Measurements from ENCODE around the gene CRLF3.
"Not testable (repeated sequence)": the region's sequence is repeated elsewhere in the genome, so short reads cannot be mapped to it uniquely, and the experiment has no call there.

CRLF3 gene

DNA sequence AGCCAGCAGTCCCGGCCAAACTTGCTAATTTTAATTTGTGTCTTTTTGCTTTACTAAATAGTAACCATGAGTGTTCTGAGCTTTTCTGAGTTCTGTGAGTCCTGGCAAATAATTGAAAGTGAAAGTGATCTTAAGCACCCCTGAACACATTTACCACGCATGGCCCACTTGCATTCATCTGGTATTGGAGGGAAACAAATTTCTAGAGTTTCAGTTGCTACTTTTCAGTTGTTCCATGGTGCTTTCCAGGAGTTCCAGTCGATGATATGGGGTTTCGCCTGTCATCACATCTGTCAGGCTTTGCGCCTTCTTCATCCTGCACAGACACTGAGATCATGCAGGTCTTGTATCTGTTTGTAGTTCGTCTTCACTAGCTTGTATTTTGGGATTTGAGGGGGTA is 44.1 kb downstream of the CRLF3 start:
- in situ Hi-C loops (cut with MboI; ENCODE audit: low pct_unique_long_range_greater_than_20kb, low sequenced_read_pairs, unreplicated experiment), result no loop called here
- TF ChIP-seq, protein P1, sequence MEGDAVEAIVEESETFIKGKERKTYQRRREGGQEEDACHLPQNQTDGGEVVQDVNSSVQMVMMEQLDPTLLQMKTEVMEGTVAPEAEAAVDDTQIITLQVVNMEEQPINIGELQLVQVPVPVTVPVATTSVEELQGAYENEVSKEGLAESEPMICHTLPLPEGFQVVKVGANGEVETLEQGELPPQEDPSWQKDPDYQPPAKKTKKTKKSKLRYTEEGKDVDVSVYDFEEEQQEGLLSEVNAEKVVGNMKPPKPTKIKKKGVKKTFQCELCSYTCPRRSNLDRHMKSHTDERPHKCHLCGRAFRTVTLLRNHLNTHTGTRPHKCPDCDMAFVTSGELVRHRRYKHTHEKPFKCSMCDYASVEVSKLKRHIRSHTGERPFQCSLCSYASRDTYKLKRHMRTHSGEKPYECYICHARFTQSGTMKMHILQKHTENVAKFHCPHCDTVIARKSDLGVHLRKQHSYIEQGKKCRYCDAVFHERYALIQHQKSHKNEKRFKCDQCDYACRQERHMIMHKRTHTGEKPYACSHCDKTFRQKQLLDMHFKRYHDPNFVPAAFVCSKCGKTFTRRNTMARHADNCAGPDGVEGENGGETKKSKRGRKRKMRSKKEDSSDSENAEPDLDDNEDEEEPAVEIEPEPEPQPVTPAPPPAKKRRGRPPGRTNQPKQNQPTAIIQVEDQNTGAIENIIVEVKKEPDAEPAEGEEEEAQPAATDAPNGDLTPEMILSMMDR (IDR thresholded peaks at IDR 0.05; ENCODE audit: extremely low read depth, insufficient read depth, missing control alignments), result no peak
- peak; percentile 25 for DNase-seq (ENCODE audit: low spot score)

DNA sequence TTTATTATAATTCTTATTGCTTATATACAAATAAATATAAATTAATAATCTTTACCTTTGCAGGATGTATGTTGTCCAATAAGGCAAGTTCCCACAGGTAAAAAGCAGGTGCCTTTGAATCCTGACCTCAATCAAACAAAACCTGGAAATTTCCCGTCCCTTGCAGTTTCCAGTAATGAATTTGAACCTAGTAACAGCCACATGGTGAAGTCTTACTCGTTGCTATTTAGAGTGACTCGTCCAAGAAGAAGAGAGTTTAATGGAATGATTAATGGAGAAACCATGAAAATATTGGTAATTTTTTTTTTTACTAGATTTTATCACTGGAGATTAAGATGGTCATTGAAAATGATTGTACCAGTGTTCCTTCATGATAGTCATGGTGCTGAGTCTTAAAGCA is 55.7 kb downstream of the CRLF3 start:
- DNase-seq (ENCODE audit: low spot score); in situ Hi-C loops (cut with MboI; ENCODE audit: low pct_unique_long_range_greater_than_20kb, low sequenced_read_pairs, unreplicated experiment): not testable (repeated sequence)

DNA sequence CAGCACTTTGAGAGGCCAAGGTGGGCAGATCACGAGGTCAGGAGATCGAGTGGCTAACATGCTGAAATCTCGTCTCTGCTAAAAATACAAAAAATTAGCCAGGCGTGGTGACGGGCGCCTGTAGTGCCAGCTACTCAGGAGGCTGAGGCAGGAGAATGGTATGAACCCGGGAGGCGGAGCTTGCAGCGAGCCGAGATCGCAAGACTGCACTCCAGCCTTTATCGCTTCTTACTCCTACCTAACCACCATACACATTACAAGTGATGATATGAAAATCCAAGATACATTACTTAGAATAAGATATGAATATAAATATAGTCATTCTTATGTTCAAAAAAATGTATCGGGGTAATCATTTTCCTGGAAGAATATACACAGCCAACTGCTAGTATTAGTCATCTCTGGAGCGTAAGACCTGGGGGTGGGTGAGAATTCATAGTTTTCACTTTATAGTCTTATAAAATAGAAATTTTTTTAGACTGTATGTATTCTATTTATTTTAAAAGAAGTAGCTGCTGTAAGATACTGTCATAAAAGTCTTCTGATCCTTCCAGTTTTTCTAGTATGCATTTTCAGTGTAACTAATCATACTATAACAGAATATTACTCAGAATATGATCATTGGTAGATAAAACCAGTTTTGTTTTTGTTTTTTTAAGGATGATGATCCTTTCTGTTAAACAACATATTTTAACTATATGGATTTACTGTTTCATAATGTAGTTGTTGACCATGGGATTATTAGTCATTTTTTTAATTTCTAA is 56.7 kb downstream of the CRLF3 start:
- in situ Hi-C loops (cut with MboI; ENCODE audit: low pct_unique_long_range_greater_than_20kb, low sequenced_read_pairs, unreplicated experiment); DNase-seq (ENCODE audit: low spot score): not testable (repeated sequence)

DNA sequence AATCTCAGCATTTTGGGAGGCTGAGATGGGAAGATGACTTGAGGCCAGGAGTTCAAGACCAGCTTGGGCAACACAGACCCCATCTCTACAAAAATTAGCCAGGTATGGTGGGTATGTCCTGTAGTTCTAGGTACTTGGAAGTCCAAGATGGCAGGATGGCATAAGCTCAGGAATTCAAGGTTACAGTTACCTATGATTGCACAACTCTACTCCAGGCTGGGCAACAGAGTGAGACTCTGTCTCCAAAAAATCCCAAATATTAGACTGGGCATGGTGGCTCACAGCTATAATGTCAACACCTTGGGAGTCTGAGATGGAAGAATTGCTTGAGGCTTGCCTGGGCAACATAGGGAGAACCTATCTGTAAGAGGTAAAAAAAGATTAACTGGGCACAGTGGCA is 63.4 kb downstream of the CRLF3 start:
- in situ Hi-C loops (cut with MboI; ENCODE audit: low pct_unique_long_range_greater_than_20kb, low sequenced_read_pairs, unreplicated experiment), result no loop called here
- TF ChIP-seq, protein P1 (IDR thresholded peaks at IDR 0.05; ENCODE audit: extremely low read depth, insufficient read depth, missing control alignments), result no peak
- no peak for DNase-seq (ENCODE audit: low spot score)

DNA sequence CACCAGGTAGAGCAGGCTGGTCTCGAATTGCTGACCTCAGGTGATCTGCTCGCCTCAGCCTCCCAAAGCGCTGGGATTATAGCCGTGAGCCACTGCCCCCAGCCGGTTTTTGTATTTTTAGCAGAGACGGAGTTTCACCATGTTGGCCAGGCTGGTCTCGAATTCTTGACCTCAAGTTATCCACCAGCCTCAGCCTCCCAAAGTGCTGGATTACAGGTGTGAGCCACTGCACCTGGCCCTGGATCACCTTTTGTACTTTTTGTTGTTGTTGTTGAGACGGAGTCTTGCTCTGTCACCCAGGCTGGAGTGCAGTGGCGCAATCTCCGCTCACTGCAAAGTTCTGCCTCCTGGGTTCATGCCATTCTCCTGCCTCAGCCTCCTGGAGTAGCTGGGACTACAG is 71.2 kb downstream of the CRLF3 start:
- DNase-seq (ENCODE audit: low spot score); in situ Hi-C loops (cut with MboI; ENCODE audit: low pct_unique_long_range_greater_than_20kb, low sequenced_read_pairs, unreplicated experiment): not testable (repeated sequence)

DNA sequence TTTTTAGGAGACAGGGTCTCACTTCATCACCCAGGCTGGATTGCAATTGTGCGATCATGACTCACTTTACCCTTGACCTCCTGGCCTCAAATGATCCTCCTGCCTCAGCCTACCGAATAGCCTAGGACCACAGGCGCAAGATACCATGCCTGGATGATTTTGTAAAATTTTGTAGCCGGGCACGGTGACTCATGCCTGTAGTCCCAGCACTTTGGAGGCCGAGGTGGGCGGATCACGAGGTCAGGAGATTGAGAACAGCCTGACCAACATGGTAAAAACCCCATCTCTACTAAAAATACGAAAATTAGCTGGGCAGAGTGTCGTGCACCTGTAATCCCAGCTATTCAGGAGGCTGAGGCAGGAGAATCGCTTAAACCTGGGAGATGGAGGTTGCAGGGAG is 73.5 kb downstream of the CRLF3 start:
- in situ Hi-C loops (cut with MboI; ENCODE audit: low pct_unique_long_range_greater_than_20kb, low sequenced_read_pairs, unreplicated experiment); DNase-seq (ENCODE audit: low spot score): not testable (repeated sequence)

DNA sequence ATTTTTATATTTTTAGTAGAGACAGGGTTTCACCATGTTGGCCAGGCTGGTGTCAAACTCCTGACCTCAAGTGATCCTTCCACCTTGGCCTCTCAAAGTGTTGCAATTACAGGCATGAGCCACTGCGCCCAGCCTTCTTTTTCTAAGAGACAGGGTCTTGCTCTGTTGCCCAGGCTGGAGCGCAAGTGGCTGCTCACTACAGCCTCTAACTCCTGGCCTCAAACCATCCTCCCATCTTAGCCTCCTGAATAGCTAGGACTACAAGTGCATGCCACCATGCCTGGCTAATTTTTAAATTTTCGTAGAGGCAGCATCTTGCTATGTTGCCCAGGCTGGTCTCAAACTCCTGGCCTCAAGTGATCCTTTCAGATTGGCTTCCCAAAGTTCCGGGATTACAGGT is 76.9 kb downstream of the CRLF3 start:
- in situ Hi-C loops (cut with MboI; ENCODE audit: low pct_unique_long_range_greater_than_20kb, low sequenced_read_pairs, unreplicated experiment); DNase-seq (ENCODE audit: low spot score): not testable (repeated sequence)

DNA sequence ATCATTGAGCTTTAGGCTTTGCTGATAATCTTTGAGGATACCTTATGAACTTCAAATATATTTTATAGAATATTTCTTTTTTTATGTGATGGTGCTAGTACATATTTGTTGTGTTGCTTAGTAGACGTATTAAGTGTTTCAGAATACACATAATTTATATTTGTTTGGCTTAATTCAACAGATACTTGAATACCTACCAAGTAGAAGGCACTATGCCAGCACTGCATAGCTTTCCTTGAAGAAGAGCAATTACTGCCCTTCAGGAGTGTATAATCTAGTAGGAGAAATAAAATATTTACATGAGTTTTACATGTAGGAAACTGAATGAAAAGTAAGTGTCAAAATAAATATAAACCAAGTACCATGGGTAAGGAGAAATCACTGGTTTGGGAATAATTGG is 81.8 kb downstream of the CRLF3 start:
- in situ Hi-C loops (cut with MboI; ENCODE audit: low pct_unique_long_range_greater_than_20kb, low sequenced_read_pairs, unreplicated experiment); DNase-seq (ENCODE audit: low spot score): not testable (repeated sequence)

DNA sequence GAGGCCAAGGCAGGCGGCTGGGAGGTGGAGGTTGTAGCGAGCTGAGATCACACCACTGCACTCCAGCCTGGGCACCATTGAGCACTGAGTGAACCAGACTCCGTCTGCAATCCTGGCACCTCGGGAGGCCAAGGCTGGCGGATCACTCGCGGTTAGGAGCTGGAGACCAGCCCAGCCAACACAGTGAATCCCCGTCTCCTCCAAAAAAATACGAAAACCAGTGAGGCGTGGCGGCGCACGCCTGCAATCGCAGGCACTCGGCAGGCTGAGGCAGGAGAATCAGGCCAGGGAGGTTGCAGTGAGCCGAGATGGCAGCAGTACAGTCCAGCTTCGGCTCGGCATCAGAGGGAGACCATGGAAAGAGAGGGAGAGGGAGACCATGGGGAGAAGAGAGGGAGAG is 88.1 kb downstream of the CRLF3 start:
- DNase-seq (ENCODE audit: low spot score); in situ Hi-C loops (cut with MboI; ENCODE audit: low pct_unique_long_range_greater_than_20kb, low sequenced_read_pairs, unreplicated experiment): not testable (repeated sequence)

DNA sequence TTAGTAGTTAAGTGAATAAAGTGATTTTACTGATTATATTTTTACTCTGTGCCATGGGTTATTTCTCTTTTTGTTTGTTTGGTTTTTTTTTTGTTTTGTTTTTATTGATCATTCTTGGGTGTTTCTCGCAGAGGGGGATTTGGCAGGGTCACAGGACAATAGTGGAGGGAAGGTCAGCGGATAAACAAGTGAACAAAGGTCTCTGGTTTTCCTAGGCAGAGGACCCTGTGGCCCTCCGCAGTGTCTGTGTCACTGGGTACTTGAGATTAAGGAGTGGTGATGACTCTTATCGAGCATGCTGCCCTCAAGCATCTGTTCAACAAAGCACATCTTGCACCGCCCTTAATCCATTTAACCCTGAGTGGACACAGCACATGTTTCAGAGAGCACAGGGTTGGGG is 88.8 kb downstream of the CRLF3 start:
- in situ Hi-C loops (cut with MboI; ENCODE audit: low pct_unique_long_range_greater_than_20kb, low sequenced_read_pairs, unreplicated experiment); DNase-seq (ENCODE audit: low spot score): not testable (repeated sequence)

DNA sequence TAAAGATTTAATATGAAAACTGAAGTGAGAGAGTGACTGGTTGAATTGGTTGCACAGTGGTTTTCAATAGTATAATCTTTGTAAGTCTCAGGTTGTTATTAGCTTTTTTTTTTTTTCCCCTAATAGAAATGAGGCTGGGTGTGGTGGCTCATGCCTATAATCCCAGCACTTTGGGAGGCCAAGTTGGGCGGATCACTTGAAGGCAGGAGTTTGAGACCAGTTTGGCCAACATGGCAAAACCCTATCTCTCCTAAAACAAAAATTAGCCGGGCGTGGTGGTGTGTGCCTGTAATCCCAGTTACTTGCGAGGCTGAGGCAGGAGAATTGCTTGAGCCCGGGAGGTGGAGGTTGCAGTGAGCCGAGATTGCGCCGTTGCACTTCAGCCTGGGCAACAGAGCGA is 89.3 kb downstream of the CRLF3 start:
- in situ Hi-C loops (cut with MboI; ENCODE audit: low pct_unique_long_range_greater_than_20kb, low sequenced_read_pairs, unreplicated experiment); DNase-seq (ENCODE audit: low spot score): not testable (repeated sequence)

DNA sequence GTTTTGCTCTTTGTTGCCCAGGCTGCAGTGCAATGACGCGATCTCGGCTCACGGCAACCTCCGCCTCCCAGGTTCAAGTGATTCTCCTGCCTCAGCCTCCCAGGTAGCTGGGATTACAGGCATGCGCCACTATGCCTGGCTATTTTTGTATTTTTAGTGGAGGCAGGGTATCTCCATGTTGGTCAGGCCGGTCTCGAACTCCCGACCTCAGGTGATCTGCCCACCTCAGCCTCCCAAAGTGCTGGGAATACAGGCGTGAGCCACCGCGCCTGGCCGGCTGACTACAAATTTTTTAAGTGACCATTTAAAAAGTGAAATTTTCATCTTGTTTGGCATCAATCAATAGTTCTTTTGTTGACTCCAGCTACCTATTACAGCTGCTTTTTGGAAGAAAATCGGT is 90.3 kb downstream of the CRLF3 start:
- DNase-seq (ENCODE audit: low spot score); in situ Hi-C loops (cut with MboI; ENCODE audit: low pct_unique_long_range_greater_than_20kb, low sequenced_read_pairs, unreplicated experiment): not testable (repeated sequence)
